NCI-H774 (cell line): ENCODE measurements around the gene DLGAP1.

Experiments
- DNase-seq: peaks from one replicate; lab custom pipeline; 2025; lab: John Stamatoyannopoulos, UW

The DLGAP1 gene

GRCh38 chr18:3931013-3931315 lies 524.1 kb downstream of the DLGAP1 start:
- no peak for DNase-seq

GRCh38 chr18:3930126-3931012 lies 524.7 kb downstream of the DLGAP1 start:
- DNase-seq: no peak

GRCh38 chr18:3924455-3924854 lies 530.7 kb downstream of the DLGAP1 start:
- DNase-seq: no peak

- no peak for DNase-seq
Observed at GRCh38 chr18:3923750-3924149, 531.4 kb downstream of the DLGAP1 start.

GRCh38 chr18:3921826-3922225 lies 533.3 kb downstream of the DLGAP1 start:
- DNase-seq: no peak

- DNase-seq: no peak
Observed at GRCh38 chr18:3920832-3921231, 534.3 kb downstream of the DLGAP1 start.

- DNase-seq: no peak
Observed at GRCh38 chr18:3919396-3920061, 535.6 kb downstream of the DLGAP1 start.

- DNase-seq: no peak
Observed at GRCh38 chr18:3916082-3916481, 539.0 kb downstream of the DLGAP1 start.

GRCh38 chr18:3914833-3915610 lies 540.1 kb downstream of the DLGAP1 start:
- DNase-seq: peak; percentile 55

- DNase-seq: no peak
Observed at GRCh38 chr18:3914109-3914508, 541.0 kb downstream of the DLGAP1 start.

- no peak for DNase-seq
Observed at GRCh38 chr18:3912705-3913104, 542.4 kb downstream of the DLGAP1 start.

- no peak for DNase-seq
Observed at GRCh38 chr18:3911413-3911812, 543.7 kb downstream of the DLGAP1 start.

- no peak for DNase-seq
Observed at GRCh38 chr18:3910512-3910911, 544.6 kb downstream of the DLGAP1 start.

GRCh38 chr18:3907955-3908354 lies 547.2 kb downstream of the DLGAP1 start:
- no peak for DNase-seq

GRCh38 chr18:3906116-3906750 lies 548.9 kb downstream of the DLGAP1 start:
- no peak for DNase-seq

- no peak for DNase-seq
Observed at GRCh38 chr18:3903337-3903736, 551.8 kb downstream of the DLGAP1 start.

- DNase-seq: no peak
Observed at GRCh38 chr18:3902676-3903075, 552.4 kb downstream of the DLGAP1 start.

GRCh38 chr18:3901811-3902210 lies 553.3 kb downstream of the DLGAP1 start:
- DNase-seq: no peak

- no peak for DNase-seq
Observed at GRCh38 chr18:3901042-3901441, 554.1 kb downstream of the DLGAP1 start.

- DNase-seq: no peak
Observed at GRCh38 chr18:3900327-3900726, 554.8 kb downstream of the DLGAP1 start.

- DNase-seq: no peak
Observed at GRCh38 chr18:3898861-3899613, 556.1 kb downstream of the DLGAP1 start.

GRCh38 chr18:3892152-3892551 lies 563.0 kb downstream of the DLGAP1 start:
- no peak for DNase-seq
